HL-60 (cell line): Measurements from ENCODE around the gene TUBGCP3.

Experiments
- DNase-seq, 2 experiments: peaks; one replicate each; pipeline ENCODE4 v3.0.0-alpha.2; 2010 to 2020; ENCODE audit warnings: low read depth in 1 of 2, low spot score in 1 of 2
- H3K27ac ChIP-seq: fragments of 250-450 bp; sonication (Bioruptor Pico); replicated peaks from 2 replicates; pipeline ENCODE4 v1.5.1; 2020; ENCODE audit warnings: mild to moderate bottlenecking, moderate library complexity
- H3K27me3 ChIP-seq: fragments of 250-450 bp; sonication (Bioruptor Pico); 2 replicates; pipeline ENCODE4 v1.5.1; 2021; ENCODE audit warnings: mild to moderate bottlenecking, moderate library complexity; ENCODE audit not compliant: insufficient read depth, poor library complexity, severe bottlenecking
- H3K4me3 ChIP-seq: replicated peaks from 2 replicates; pipeline ENCODE4 v1.5.1; 2011; ENCODE audit warnings: mild to moderate bottlenecking, control low read depth, low read length; ENCODE audit not compliant: insufficient read depth
- GABPA ChIP-seq: IDR thresholded peaks from 2 replicates; pipeline ENCODE4 v1.6.1; 2012; ENCODE audit warnings: low read depth
- POLR2AphosphoS5 ChIP-seq: IDR thresholded peaks from 2 replicates; pipeline ENCODE4 v1.6.1; 2012; ENCODE audit warnings: low read depth
- SPI1 ChIP-seq: IDR thresholded peaks from 2 replicates; pipeline ENCODE4 v1.6.1; 2012; ENCODE audit warnings: low read depth, mild to moderate bottlenecking, borderline replicate concordance
- TF ChIP-seq, protein P1 (sequence below): IDR thresholded peaks from 2 replicates; pipeline ENCODE4 v1.6.1; 2012; ENCODE audit warnings: low read depth; ENCODE audit not compliant: insufficient replicate concordance
- TF ChIP-seq, protein P2 (sequence below): IDR thresholded peaks from one replicate; pipeline ENCODE4 v1.5.1; 2011; ENCODE audit warnings: low read length, control low read depth, inconsistent platforms; ENCODE audit not compliant: insufficient read depth

TUBGCP3 gene

DNA sequence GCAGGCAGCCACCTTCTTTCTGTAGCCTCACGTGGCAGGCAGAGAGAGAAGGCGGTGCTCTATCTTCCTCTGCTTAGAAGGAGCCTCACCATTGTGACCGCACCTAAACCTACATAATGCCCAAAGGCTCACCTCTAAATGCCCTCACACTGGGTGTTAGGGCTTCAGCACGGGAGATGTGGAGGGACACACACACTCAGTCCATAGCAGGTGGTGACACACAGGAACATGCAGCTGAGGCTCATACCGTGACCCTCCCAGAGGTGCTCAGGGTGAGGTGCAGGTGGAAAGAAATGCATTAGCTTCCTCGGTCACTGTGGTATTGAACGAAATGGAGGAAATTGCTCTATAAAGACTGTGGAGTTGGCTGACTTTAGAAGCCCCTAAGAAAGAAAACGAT lies 37.7 kb upstream of the TUBGCP3 start:
- no peak for DNase-seq
- peaks cover 3% of the 10 kb centered on the region for H3K27me3 ChIP-seq
- no peak overlapping the region for H3K27ac ChIP-seq
- H3K4me3 ChIP-seq, result no peak overlapping the region
- TF ChIP-seq, protein P1, sequence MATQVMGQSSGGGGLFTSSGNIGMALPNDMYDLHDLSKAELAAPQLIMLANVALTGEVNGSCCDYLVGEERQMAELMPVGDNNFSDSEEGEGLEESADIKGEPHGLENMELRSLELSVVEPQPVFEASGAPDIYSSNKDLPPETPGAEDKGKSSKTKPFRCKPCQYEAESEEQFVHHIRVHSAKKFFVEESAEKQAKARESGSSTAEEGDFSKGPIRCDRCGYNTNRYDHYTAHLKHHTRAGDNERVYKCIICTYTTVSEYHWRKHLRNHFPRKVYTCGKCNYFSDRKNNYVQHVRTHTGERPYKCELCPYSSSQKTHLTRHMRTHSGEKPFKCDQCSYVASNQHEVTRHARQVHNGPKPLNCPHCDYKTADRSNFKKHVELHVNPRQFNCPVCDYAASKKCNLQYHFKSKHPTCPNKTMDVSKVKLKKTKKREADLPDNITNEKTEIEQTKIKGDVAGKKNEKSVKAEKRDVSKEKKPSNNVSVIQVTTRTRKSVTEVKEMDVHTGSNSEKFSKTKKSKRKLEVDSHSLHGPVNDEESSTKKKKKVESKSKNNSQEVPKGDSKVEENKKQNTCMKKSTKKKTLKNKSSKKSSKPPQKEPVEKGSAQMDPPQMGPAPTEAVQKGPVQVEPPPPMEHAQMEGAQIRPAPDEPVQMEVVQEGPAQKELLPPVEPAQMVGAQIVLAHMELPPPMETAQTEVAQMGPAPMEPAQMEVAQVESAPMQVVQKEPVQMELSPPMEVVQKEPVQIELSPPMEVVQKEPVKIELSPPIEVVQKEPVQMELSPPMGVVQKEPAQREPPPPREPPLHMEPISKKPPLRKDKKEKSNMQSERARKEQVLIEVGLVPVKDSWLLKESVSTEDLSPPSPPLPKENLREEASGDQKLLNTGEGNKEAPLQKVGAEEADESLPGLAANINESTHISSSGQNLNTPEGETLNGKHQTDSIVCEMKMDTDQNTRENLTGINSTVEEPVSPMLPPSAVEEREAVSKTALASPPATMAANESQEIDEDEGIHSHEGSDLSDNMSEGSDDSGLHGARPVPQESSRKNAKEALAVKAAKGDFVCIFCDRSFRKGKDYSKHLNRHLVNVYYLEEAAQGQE, result no peak
- TF ChIP-seq POLR2AphosphoS5 (no peak), GABPA (no peak), SPI1 (no peak)
- TF ChIP-seq, protein P2, sequence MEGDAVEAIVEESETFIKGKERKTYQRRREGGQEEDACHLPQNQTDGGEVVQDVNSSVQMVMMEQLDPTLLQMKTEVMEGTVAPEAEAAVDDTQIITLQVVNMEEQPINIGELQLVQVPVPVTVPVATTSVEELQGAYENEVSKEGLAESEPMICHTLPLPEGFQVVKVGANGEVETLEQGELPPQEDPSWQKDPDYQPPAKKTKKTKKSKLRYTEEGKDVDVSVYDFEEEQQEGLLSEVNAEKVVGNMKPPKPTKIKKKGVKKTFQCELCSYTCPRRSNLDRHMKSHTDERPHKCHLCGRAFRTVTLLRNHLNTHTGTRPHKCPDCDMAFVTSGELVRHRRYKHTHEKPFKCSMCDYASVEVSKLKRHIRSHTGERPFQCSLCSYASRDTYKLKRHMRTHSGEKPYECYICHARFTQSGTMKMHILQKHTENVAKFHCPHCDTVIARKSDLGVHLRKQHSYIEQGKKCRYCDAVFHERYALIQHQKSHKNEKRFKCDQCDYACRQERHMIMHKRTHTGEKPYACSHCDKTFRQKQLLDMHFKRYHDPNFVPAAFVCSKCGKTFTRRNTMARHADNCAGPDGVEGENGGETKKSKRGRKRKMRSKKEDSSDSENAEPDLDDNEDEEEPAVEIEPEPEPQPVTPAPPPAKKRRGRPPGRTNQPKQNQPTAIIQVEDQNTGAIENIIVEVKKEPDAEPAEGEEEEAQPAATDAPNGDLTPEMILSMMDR, result no peak

DNA sequence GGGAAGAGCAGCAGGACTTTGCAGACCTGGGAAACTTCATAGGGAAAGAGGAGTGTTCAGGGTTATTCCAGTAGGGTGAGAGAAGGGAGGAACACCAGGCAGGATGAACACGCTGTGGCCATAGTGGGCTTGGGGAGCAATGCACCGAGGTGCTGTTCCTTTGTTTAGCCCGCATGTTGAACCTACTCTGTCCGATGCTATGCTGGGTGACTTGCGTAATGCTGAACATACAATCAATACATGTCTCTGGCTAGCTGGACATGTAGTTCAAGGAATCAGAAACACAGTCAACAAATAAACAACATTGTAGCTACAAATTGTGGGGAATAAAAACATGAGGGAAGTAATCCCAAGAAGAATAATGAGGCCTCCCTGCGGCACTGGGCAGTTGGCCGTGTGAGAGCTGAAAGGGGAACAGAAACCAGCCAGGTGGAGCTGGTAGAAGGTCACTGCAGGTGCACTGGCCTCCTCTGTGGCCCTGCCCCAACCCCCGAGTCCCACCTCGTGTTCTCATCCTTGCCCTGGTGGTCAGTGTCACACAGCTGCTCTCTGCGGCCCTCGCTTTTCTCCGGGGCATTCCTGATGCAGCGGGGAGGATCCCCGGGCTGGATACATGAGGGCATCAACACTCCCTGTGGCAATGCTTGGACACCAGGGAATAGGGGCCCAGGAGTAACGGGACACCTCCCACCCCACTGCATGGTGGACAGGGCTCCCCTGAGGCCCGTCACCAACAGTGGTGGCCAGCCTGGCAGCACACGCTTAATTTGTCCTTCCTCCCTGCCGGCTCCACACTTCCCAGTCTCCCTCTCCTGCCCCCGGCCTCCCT lies 36.9 kb upstream of the TUBGCP3 start:
- Histone ChIP-seq H3K4me3 (no peak overlapping the region), H3K27ac (no peak overlapping the region), H3K27me3 (no peaks in the 10 kb centered on the region)
- TF ChIP-seq GABPA, result no peak
- TF ChIP-seq, protein P1, result no peak
- TF ChIP-seq, protein P2, result no peak
- no peak for TF ChIP-seq SPI1
- TF ChIP-seq POLR2AphosphoS5, result no peak
- DNase-seq, result no peak

DNA sequence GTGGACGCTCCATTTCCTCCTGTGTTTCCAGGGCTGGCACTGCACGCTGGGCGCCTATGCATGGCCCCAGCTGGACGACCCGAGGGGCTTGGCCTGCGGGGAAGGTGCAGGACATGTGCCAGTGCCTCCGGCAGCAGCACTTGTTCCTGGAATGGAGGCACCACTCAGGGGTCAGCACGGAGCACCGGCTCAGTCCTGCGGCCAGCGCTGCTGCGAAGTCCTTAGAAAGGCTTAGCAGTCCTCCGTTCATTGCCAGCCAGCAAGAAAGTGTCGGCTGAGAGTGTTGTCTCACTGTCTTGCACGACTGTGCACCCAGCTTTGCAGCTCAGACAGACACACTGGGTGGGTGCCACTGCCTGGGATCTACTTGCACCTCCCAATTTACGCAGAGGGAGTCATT lies 36.1 kb upstream of the TUBGCP3 start:
- TF ChIP-seq, protein P1, result no peak
- TF ChIP-seq GABPA (no peak), SPI1 (no peak), POLR2AphosphoS5 (no peak)
- TF ChIP-seq, protein P2, result no peak
- H3K27me3 ChIP-seq, result no peaks in the 10 kb centered on the region

More for the DNA sequence above, 36.1 kb upstream of the TUBGCP3 start:
- H3K27ac ChIP-seq, result no peak overlapping the region
- DNase-seq, result no peak
- H3K4me3 ChIP-seq, result no peak overlapping the region
